Measurements from ENCODE around the gene SEMA4B.

GRCh38 chr15:90213818-90214204 lies 12.7 kb downstream of the SEMA4B start:
- TF ChIP-seq, protein P1, sequence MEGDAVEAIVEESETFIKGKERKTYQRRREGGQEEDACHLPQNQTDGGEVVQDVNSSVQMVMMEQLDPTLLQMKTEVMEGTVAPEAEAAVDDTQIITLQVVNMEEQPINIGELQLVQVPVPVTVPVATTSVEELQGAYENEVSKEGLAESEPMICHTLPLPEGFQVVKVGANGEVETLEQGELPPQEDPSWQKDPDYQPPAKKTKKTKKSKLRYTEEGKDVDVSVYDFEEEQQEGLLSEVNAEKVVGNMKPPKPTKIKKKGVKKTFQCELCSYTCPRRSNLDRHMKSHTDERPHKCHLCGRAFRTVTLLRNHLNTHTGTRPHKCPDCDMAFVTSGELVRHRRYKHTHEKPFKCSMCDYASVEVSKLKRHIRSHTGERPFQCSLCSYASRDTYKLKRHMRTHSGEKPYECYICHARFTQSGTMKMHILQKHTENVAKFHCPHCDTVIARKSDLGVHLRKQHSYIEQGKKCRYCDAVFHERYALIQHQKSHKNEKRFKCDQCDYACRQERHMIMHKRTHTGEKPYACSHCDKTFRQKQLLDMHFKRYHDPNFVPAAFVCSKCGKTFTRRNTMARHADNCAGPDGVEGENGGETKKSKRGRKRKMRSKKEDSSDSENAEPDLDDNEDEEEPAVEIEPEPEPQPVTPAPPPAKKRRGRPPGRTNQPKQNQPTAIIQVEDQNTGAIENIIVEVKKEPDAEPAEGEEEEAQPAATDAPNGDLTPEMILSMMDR (IDR thresholded peaks at IDR 0.05), result no peak
- TF ChIP-seq, protein P2, sequence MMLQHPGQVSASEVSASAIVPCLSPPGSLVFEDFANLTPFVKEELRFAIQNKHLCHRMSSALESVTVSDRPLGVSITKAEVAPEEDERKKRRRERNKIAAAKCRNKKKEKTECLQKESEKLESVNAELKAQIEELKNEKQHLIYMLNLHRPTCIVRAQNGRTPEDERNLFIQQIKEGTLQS (CRISPR knock-in tag; conservative IDR thresholded peaks at IDR 0.05), result no peak
- TF ChIP-seq ZNF121 (CRISPR knock-in tag; IDR thresholded peaks at IDR 0.05), result no peak
- TF ChIP-seq, protein P3, sequence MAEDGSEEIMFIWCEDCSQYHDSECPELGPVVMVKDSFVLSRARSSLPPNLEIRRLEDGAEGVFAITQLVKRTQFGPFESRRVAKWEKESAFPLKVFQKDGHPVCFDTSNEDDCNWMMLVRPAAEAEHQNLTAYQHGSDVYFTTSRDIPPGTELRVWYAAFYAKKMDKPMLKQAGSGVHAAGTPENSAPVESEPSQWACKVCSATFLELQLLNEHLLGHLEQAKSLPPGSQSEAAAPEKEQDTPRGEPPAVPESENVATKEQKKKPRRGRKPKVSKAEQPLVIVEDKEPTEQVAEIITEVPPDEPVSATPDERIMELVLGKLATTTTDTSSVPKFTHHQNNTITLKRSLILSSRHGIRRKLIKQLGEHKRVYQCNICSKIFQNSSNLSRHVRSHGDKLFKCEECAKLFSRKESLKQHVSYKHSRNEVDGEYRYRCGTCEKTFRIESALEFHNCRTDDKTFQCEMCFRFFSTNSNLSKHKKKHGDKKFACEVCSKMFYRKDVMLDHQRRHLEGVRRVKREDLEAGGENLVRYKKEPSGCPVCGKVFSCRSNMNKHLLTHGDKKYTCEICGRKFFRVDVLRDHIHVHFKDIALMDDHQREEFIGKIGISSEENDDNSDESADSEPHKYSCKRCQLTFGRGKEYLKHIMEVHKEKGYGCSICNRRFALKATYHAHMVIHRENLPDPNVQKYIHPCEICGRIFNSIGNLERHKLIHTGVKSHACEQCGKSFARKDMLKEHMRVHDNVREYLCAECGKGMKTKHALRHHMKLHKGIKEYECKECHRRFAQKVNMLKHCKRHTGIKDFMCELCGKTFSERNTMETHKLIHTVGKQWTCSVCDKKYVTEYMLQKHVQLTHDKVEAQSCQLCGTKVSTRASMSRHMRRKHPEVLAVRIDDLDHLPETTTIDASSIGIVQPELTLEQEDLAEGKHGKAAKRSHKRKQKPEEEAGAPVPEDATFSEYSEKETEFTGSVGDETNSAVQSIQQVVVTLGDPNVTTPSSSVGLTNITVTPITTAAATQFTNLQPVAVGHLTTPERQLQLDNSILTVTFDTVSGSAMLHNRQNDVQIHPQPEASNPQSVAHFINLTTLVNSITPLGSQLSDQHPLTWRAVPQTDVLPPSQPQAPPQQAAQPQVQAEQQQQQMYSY (CRISPR knock-in tag; IDR thresholded peaks at IDR 0.05), result no peak
- no peak for TF ChIP-seq KAT7 (CRISPR knock-in tag; IDR thresholded peaks at IDR 0.05; ENCODE audit: borderline replicate concordance)
- TF ChIP-seq USF1 (CRISPR knock-in tag; IDR thresholded peaks at IDR 0.05), result no peak
- TF ChIP-seq NR1H2 (CRISPR knock-in tag; IDR thresholded peaks at IDR 0.05), result no peak
- no peak for TF ChIP-seq RELA (CRISPR knock-in tag; IDR thresholded peaks at IDR 0.05; ENCODE audit: borderline replicate concordance)
- no peak for TF ChIP-seq AFF4 (CRISPR knock-in tag; IDR thresholded peaks at IDR 0.05; ENCODE audit: borderline replicate concordance)

Data from WTC11 (cell line).